Measurements from ENCODE around the gene FES. TPM values are rescaled to one million over a fixed set of nuclear protein-coding genes. Genes with fewer than 3 reads are reported as not detected.

The FES gene
- total RNA-seq, 4 donors from 2014 or later: 5.3 to 13.5 (median 10.1) TPM

- ATAC-seq: no peak
These were observed 32.4 kb upstream of the FES start for GRCh38 chr15:90851940-90852339.

GRCh38 chr15:90855139-90855538 lies 29.2 kb upstream of the FES start:
- H3K27me3 ChIP-seq: no peaks in the 10 kb centered on the region
- H3K9me3 ChIP-seq: no peaks in the 10 kb centered on the region
- in situ Hi-C loops (cut with MboI; ENCODE audit: low sequenced_read_pairs in 4 of 4): no loop called here
- no peak overlapping the region for H3K4me3 ChIP-seq
- no peak for ATAC-seq
- DNase-seq: no peak
- H3K27ac ChIP-seq: no peak overlapping the region
- H3K36me3 ChIP-seq: no peaks in the 10 kb centered on the region
- TF ChIP-seq CTCF (IDR thresholded peaks at IDR 0.05 in 4 of 5, conservative IDR thresholded peaks at IDR 0.05 in 1 of 5): no peak
- no peak for TF ChIP-seq POLR2A (IDR thresholded peaks at IDR 0.05)
- H3K4me1 ChIP-seq: no peaks in the 10 kb centered on the region
- intact Hi-C loops (cut with DNase I; ENCODE audit: low total_unique reads): no loop called here

More at GRCh38 chr15:90851940-90852339, 32.4 kb upstream of the FES start:
- in situ Hi-C loops (cut with MboI; ENCODE audit: low sequenced_read_pairs in 4 of 4): no loop called here
- Histone ChIP-seq H3K4me1 (no peaks in the 10 kb centered on the region), H3K4me3 (no peak overlapping the region), H3K9me3 (no peaks in the 10 kb centered on the region), H3K36me3 (no peaks in the 10 kb centered on the region), H3K27me3 (no peaks in the 10 kb centered on the region), H3K27ac (no peak overlapping the region)
- TF ChIP-seq CTCF (IDR thresholded peaks at IDR 0.05 in 4 of 5, conservative IDR thresholded peaks at IDR 0.05 in 1 of 5) (no peak), POLR2A (IDR thresholded peaks at IDR 0.05) (no peak)
- intact Hi-C loops (cut with DNase I; ENCODE audit: low total_unique reads): no loop called here
- DNase-seq: no peak

GRCh38 chr15:90857337-90857736 lies 27.0 kb upstream of the FES start:
- TF ChIP-seq CTCF (IDR thresholded peaks at IDR 0.05 in 4 of 5, conservative IDR thresholded peaks at IDR 0.05 in 1 of 5) (no peak), POLR2A (IDR thresholded peaks at IDR 0.05) (no peak)
- Histone ChIP-seq H3K27me3 (no peaks in the 10 kb centered on the region), H3K36me3 (no peaks in the 10 kb centered on the region), H3K27ac (no peak overlapping the region), H3K9me3 (no peaks in the 10 kb centered on the region), H3K4me1 (peaks cover 0 to 6% of the 10 kb centered on the region in 2 donors), H3K4me3 (no peak overlapping the region)
- DNase-seq (no peak), ATAC-seq (no peak)
- in situ Hi-C loops (cut with MboI; ENCODE audit: low sequenced_read_pairs in 4 of 4): no loop called here
- intact Hi-C loops (cut with DNase I; ENCODE audit: low total_unique reads): no loop called here

GRCh38 chr15:90857883-90858443 lies 26.3 kb upstream of the FES start:
- Histone ChIP-seq H3K36me3 (no peaks in the 10 kb centered on the region), H3K9me3 (no peaks in the 10 kb centered on the region), H3K27ac (no peak overlapping the region), H3K27me3 (no peaks in the 10 kb centered on the region), H3K4me1 (peaks cover 0 to 9% of the 10 kb centered on the region in 2 donors), H3K4me3 (no peak overlapping the region)
- intact Hi-C loops (cut with DNase I; ENCODE audit: low total_unique reads) (no loop called here), in situ Hi-C loops (cut with MboI; ENCODE audit: low sequenced_read_pairs in 4 of 4) (no loop called here)
- no peak for ATAC-seq
- TF ChIP-seq CTCF (IDR thresholded peaks at IDR 0.05 in 4 of 5, conservative IDR thresholded peaks at IDR 0.05 in 1 of 5): no peak
- TF ChIP-seq POLR2A (IDR thresholded peaks at IDR 0.05): no peak
- no peak for DNase-seq

Data from gastrocnemius medialis (tissue), 4 donors.